GM19099 (cell line): ENCODE results near the gene GEMIN7.

Experiments
- POLR2A ChIP-seq: IDR thresholded peaks from 3 replicates; pipeline ENCODE4 v1.6.1; 2011; ENCODE audit warnings: low read depth; ENCODE audit not compliant: insufficient read length; ENCODE audit errors: extremely low read depth

The GEMIN7 gene

DNA sequence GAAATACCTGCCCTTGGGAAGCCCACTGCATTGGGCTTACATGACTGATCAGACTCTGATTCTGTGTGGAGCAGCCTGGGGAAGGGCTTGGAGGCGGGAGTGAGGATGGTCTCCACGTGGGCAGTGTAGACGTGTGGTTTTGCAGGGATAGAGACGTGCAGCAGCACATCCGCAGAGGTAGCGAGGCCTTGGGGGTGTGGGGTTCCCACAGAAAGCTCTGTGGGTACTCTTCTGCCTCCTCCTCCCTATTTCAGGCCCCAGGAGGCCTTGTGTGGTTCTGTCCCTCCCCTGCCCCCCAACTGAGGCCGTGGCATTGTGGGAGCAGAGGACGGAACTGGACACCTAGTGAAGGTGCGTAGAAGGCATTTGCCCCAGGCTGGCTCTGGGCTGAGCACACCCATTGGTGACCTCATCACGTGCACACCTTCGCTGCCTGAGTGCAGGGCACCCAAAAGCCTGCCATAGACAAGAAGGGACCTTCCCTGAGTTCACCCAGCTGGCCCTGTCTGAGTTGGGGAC is 42.8 kb downstream of the GEMIN7 start:
- TF ChIP-seq POLR2A: no peak

DNA sequence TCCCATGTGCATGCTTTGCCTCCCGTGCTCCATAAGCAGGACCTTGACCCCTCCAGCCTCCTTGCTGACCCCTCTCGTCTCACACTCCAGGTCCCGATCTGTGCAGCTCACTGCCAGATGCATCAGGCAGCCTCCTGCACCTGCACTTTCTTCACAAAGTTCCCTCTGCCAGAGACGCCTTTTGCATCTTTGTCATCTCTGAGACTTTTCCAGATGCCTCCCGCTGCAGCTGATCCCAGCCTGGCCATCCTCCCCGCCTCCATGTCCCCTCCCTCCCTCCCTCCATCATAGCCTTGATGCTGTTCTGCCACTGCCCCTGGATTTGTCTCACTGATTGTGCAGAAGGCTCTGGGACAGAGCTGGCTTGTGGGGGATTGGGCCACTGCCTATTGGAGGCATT is 43.8 kb downstream of the GEMIN7 start:
- no peak for TF ChIP-seq POLR2A

DNA sequence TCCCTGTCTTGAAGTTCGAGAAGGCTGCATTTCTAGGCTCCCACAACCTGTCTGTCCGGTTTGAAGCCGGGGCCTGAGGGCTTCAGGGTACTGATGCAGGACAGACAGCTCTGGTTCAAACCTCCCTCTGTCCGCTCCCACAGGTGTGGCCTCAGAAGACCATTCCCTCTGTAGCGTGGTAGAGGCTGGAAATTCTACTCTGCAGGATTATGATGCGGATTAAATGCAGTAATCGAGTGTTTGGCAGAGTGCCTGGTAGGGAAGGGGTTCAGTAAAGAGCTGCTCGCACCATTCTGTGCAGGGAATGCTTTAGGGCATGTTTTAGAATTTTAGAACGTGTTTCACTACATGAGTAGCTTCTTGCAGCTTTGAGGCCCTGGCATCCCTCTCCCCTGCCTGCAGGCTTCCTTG is 44.4 kb downstream of the GEMIN7 start:
- TF ChIP-seq POLR2A: no peak

DNA sequence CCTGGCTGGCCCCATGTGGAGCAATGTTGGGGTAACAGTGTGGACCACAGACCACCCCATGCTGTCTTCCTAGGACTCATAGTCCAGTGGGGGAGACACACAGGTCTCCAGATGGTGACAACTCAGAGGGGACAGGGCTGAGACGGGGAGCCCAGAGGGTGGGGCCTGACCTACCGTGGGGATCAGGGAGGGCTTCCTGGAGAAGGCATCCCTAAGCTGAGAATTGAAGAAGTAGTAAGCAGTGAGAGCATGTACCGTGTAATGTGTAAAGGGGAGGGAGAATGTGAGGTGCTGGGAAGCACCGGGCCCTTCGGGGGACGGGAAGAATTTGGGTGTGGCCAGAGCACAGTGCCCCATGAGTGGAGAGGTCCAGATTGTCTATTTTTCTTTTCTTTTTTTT is 45.0 kb downstream of the GEMIN7 start:
- TF ChIP-seq POLR2A: no peak

DNA sequence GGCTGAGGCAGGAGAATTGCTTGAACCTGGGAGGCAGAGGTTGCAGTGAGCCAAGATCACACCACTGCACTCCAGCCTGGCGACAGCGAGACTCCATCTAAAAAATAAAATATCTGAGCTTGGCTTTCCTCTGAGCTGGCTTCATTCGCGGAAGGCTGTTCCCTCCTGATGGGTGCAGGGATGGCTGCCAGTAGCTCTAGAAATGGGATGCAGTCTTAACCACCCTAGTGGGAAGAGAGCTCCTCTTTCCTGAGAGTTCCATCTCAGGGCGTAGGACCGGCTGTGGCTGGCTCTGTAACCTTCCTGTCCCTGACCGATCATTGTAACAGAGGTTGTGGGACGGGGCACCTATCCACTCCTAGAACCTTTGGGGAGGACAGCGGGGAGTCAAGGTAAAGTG is 46.3 kb downstream of the GEMIN7 start:
- no peak for TF ChIP-seq POLR2A

DNA sequence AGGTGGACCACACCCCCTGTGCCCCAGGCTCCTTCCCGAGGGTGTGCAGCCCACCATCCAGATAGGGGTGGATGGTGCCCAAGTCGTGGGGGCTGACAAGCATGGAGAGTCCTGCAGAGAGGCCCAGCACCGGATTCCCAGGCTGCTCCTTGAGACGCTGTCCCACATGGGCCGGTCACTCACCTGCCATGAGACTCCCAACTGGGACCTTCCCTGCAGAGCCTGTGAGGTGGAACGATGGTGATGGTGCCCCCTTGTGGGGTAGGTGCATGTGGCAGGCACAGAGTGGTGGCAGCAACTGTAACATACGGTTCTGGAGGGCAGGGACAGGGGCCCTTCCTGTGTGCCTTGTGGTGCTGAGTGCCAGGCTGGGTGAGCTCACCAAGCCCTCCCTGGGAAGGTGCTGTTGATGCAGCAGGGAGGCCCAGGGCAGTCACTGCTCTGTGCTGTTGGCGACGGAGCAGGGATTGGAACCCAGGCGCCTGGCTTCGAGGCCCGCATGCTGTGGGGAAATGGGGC is 47.0 kb downstream of the GEMIN7 start:
- no peak for TF ChIP-seq POLR2A

DNA sequence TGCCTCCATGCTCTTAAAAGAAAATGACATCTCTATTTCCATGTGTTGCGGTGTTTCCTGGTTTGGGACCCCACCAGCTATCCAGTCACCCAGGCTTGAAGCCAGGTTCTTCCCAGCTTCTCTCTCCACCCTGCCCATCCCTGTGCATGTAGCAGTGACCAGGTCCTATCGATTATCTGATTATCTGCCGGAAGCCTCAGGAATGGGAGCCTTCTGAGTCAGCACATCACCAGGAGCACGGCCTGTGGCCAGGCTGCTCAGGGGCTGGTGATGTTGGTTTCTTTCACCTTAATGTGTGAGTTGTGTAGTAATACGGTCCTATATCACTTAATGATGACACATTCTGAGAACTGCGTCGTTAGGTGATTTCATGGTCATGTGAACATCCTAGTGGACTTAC is 47.6 kb downstream of the GEMIN7 start:
- TF ChIP-seq POLR2A: no peak

DNA sequence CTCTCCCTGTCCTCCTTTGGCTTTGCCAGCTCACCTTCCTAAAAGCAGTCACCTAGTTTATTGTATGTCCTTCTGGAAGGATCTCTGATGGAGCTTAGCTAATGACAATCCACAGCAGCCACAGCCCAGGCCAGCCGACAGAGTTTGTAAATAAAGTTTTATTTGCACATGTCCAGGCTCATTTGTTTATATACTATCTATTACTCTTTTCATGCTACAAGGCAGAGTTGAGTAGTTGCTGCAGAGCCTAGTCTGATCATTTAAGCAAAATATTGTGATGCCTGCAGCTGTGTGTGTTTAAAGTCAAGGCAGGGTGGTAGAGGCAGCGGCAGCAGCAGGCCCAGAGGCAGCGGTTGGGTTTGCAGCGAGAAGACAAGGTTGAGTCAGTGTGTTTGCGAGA is 49.1 kb downstream of the GEMIN7 start:
- TF ChIP-seq POLR2A: no peak

DNA sequence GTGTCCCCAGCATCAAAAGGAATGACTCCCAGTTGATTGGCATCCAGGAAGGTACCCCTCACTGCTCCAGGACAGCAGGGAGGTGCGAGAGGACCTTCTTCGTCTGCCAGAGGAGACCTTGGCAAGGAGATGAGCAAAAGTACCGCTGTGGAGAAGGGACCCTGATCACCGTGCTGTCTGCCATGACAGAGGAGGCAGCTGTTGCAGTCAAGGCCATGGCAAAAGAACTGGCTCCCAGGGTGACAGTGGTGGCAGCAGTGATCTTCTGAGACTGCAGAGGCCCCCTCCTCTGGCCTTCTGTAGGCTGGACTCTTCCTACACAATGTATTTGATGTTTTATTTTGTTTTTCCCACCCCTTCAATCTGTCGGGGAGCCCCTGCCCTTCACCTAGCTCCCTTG is 49.7 kb downstream of the GEMIN7 start:
- TF ChIP-seq POLR2A: no peak

DNA sequence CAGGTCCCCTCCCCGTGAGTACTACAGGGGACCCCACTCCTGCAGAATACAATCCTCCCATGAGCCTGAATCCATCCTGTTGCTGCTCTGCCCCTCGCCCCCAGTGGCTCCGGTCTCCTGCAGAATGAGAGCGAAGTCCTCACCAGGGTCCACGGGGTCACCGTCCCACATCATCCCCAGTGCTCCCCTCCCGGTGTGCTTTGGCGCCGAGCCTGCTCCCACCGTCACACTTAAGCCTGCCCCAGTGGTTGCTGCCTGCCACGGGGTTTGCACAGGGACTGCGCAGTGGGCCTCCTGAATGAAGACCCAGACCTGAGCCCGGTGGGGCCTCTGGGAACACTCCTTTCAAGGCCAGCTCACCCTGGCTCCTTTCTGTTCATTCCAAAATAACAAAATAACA is 51.2 kb downstream of the GEMIN7 start:
- TF ChIP-seq POLR2A: no peak

DNA sequence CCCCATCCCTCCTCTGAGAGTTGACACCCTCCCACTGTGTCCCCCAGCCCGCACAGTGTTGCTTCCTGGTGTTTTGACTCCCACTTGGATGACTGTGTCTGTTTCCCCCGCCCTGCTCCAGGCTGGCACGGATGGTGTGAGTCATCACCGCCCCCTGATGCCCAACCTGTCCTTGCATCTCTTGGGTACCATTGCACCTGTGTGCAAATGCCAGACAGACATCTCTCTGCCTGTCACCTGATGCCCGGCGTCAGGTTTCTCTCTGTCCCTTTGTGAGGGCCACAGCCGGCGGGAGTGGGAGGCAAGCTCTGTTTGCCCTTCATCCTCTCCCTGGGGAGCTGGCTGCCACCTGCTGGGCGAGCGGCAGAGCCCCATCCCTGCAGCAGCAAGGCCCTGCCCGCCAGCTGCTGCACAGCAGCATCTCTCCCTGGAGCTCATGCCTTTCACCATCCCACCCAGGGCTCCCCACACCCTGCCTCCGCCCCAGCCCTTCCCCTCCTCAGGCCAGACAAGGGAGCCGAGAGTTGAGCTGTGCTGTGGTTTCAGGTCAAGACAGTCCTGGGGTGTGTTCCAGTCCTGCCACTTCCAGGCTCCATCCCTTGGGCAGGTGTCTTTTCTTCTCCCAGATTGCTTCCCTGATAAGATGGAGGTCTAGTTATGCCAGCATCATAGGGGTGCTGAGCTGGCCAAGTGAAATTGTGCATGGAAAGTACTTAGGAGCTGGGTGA is 52.0 kb downstream of the GEMIN7 start:
- TF ChIP-seq POLR2A: no peak

DNA sequence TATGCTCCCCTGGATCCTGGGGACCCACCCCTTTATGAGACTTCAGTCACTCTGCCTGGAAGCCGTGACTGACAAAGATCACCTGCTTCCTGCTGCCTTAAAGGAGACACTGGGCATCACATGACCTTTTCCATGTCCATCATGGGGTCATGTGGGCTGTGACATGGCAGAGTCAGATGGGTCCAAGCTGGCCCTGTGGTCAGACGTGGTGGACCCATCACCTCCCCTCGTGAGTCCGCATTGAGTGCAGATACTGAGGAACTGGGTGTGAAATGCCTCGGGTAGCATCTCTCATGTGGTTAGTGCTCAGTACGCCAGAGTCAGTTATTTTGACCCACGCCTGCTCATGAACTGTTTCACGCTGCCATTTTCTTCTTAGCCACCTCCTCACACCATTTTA is 54.6 kb downstream of the GEMIN7 start:
- TF ChIP-seq POLR2A: no peak

DNA sequence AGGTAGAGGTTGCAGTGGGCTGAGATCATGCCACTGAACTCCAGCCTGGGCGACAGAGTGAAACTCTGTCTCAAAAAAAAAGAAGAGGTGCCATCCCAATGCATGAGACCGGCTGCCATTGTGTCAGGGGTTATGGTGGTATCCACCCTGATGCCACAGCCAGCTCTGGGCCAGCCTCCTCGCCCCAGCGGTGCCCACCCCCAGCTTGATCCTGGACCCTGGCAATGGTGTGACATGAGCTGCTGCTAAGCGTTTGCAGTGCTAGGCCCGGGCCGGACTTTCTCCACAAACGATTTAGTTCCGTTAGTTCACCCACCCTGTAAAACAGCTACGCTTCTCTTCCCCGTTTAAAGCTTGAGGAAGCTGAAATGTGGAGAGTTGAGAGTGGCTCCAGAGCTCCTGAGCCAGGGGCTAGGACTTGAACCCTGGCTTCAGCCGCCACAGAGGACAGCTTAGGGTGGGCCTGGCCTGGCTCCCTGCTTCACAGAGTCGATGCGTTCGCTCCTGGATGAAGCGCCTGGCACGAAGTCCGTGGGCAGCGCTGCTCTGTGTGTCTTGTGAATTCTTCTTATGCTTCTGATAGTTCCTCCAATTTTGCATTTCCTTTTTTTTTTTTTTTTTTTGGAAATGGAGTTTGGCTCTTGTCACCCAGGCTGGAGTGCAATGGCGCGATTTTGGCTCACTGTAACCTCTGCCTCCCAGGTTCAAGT is 56.3 kb downstream of the GEMIN7 start:
- TF ChIP-seq POLR2A: no peak

DNA sequence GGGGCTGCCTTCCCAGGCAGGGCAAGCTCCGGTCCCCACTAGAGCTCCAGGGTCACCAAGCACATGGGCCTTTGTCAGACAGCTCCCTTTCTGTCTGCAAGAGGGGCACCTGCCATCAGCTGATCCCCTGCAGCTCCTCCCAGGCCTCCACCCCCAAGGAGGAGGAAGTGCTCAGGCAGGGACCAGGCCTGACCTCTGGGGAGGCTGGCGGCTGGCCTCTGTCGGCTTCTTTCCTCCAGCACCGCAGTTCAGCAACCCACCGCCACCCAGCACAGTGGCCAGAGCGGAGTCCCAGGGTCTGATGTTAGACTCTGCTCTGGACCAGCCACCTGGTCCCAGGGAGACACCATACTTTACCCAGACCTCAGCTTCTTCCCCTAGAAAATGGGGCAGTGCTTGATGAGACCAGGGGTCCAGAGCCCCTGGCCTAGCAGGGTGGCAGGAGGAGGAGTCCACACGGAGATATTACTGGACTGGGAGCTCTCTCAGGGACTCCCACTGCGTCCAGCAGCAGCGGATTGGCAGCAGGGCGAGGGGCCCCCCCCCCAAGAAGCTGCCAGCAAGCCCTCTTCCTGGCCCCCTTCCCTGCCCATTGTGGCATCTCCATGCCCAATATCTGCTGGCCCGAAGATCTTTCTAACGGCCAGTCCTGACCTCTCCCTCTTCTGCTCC is 57.6 kb downstream of the GEMIN7 start:
- TF ChIP-seq POLR2A: no peak

DNA sequence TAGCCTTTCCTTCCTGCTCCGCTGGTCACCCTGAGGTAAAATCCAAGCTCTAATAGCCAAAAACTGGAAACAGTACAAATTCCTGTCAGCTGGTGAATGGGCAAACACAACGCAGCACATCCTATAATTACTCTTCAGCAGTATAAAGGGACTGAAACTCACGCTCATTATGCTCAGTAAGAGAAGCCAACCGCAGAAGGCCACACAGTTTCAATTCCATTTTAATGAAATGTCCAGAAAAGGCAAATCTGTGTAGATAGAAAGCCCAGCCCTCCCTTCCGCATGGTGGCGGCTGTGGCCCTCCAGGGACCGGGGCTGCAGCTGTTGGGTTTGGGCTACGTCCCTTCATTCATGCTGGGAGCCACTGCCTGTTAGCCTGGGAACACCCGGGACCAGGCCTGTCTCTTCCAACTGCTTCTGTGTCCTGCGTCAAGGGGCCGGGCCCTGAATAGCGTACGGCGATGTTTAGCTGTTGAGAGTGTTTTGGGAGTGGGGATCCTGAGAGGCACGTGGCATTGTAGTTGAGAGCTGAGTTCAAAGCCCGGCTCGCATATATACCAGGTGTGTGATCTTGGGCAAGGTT is 58.2 kb downstream of the GEMIN7 start:
- TF ChIP-seq POLR2A: peak; percentile 48
